ENCODE measurements around the gene FREM3. TPM values are rescaled to one million over a fixed set of nuclear protein-coding genes. Genes with fewer than 3 reads are reported as not detected.

FREM3 gene
- total and polyA plus RNA-seq, 2 of the 8 experiments (the other 6 are each of a cell fraction or from before 2014, with no cell fraction given), result 0.03 to 0.11 TPM

- no peak overlapping the region for H2BK20ac ChIP-seq (ENCODE audit: low read length)
- no peak overlapping the region for H3K23ac ChIP-seq (ENCODE audit: insufficient read length)
- H3K27me3 ChIP-seq (replicated peaks in 1 of 4; ENCODE audit: control insufficient read depth in 3 of 4, extremely low read depth in 1 of 4, insufficient read depth in 3 of 4, low read length in 3 of 4), result no peaks in the 10 kb centered on the region; a peak in 2 of 7 replicates
- no peaks in the 10 kb centered on the region for H3K9me3 ChIP-seq (ENCODE audit: insufficient read depth in 2 of 2, low read depth in 1 of 2, low read length in 1 of 2)
- H4K8ac ChIP-seq (ENCODE audit: extremely low read depth, insufficient read depth, low read length), result no peak overlapping the region
- H2BK12ac ChIP-seq (ENCODE audit: low read depth, low read length), result no peak overlapping the region
- H3K4me2 ChIP-seq (ENCODE audit: insufficient read depth in 1 of 2, low read depth in 2 of 2, low read length in 2 of 2), result no peak overlapping the region
- DNase-seq (ENCODE audit: low read depth in 1 of 2, low spot score in 2 of 2), result no peak
- no peak overlapping the region for H2AK5ac ChIP-seq (ENCODE audit: low read depth, low read length)
- H3K79me1 ChIP-seq (ENCODE audit: low read depth, low read length), result no peaks in the 10 kb centered on the region
- ChIA-PET CTCF (ENCODE audit: partially characterized antibody) (no interaction called here), POLR2A (ENCODE audit: partially characterized antibody) (no interaction called here)
- H2BK15ac ChIP-seq (ENCODE audit: low read length), result no peak overlapping the region
- H3K4me3 ChIP-seq (ENCODE audit: extremely low read depth in 1 of 4, insufficient read depth in 2 of 4, low read depth in 3 of 4, low read length in 4 of 4), result no peak overlapping the region
- H3K4ac ChIP-seq (replicated peaks; ENCODE audit: insufficient read length, low read depth, low read length), result no peak overlapping the region
- H3K79me2 ChIP-seq (ENCODE audit: control insufficient read depth in 1 of 2, insufficient read depth in 2 of 2, low read length in 2 of 2), result no peaks in the 10 kb centered on the region
- H3K56ac ChIP-seq (replicated peaks; ENCODE audit: insufficient read length, low read depth, low read length), result no peak overlapping the region
- no peak overlapping the region for H2AFZ ChIP-seq (ENCODE audit: low read length)
- H3K36me3 ChIP-seq (ENCODE audit: control insufficient read depth in 2 of 4, insufficient read depth in 4 of 4, low read length in 3 of 4), result no peaks in the 10 kb centered on the region
- H2BK5ac ChIP-seq (ENCODE audit: low read depth, low read length), result no peak overlapping the region
- no peak overlapping the region for H3K27ac ChIP-seq (ENCODE audit: low read depth, low read length)
- no peak overlapping the region for H3K9ac ChIP-seq (replicated peaks in 1 of 4; ENCODE audit: extremely low read depth in 1 of 4, low read depth in 3 of 4, low read length in 3 of 4)
- no peak overlapping the region for H4K91ac ChIP-seq (replicated peaks; ENCODE audit: insufficient read length, low read length)
- H2BK120ac ChIP-seq (replicated peaks; ENCODE audit: low read depth, low read length), result no peak overlapping the region
- no peak overlapping the region for H4K5ac ChIP-seq (ENCODE audit: insufficient read length, low read depth, low read length)
- no peak overlapping the region for H3K18ac ChIP-seq (ENCODE audit: extremely low read depth, low read length)
- H4K20me1 ChIP-seq (replicated peaks in 1 of 2; ENCODE audit: control insufficient read depth in 1 of 2, insufficient read depth in 2 of 2, low read length in 2 of 2), result no peaks in the 10 kb centered on the region
- no peaks in the 10 kb centered on the region for H3K4me1 ChIP-seq (replicated peaks in 1 of 4; ENCODE audit: control insufficient read depth in 3 of 4, insufficient read depth in 4 of 4, low read length in 3 of 4)
- H3K14ac ChIP-seq (ENCODE audit: insufficient read length), result no peak overlapping the region
- TF ChIP-seq SP2 (IDR thresholded peaks at IDR 0.05; ENCODE audit: low read length) (no peak), BCL11A (IDR thresholded peaks at IDR 0.05; ENCODE audit: low read depth in 2 of 2, low read length in 2 of 2) (no peak), BACH1 (IDR thresholded peaks at IDR 0.05; ENCODE audit: low read length) (no peak), HDAC2 (IDR thresholded peaks at IDR 0.05; ENCODE audit: borderline replicate concordance in 1 of 2, low read depth in 2 of 2, low read length in 2 of 2) (no peak), TBP (IDR thresholded peaks at IDR 0.05; ENCODE audit: low read depth, low read length) (no peak), MAX (IDR thresholded peaks at IDR 0.05) (no peak), ATF2 (IDR thresholded peaks at IDR 0.05; ENCODE audit: low read length) (no peak), YY1 (IDR thresholded peaks at IDR 0.05; ENCODE audit: low read depth, low read length) (no peak), EGR1 (IDR thresholded peaks at IDR 0.05; ENCODE audit: borderline replicate concordance, low read depth, low read length) (no peak), RFX5 (IDR thresholded peaks at IDR 0.05; ENCODE audit: borderline replicate concordance, low read depth, low read length) (no peak), SRF (IDR thresholded peaks at IDR 0.05; ENCODE audit: low read depth, low read length) (no peak), CBX5 (IDR thresholded peaks at IDR 0.05; ENCODE audit: low read depth, low read length) (no peak), TCF12 (IDR thresholded peaks at IDR 0.05; ENCODE audit: low read depth, low read length) (no peak), NANOG (IDR thresholded peaks at IDR 0.05; ENCODE audit: insufficient read depth, low read depth, low read length, poor library complexity, severe bottlenecking) (no peak)
- H3K23me2 ChIP-seq (ENCODE audit: low read depth, low read length), result no peaks in the 10 kb centered on the region
- FAIRE-seq, result no peak
Observed at GRCh38 chr4:143633833-143634232, 66.6 kb downstream of the FREM3 start.
